GM10248 (cell line): Measurements from ENCODE around the gene PSTPIP1.

Experiments
- CTCF ChIA-PET: fragments of 300-600 bp; sonication (Branson Sonifier 250); formaldehyde crosslinking; extraction: SDS; loops from one replicate; lab custom pipeline; 2021; ENCODE audit warnings: antibody characterized with exemption; lab: Yijun Ruan, JAX
- POLR2A ChIA-PET: fragments of 350-650 bp; sonication (Branson Sonifier 250); formaldehyde crosslinking; extraction: SDS; loops from one replicate; lab custom pipeline; 2020; ENCODE audit warnings: antibody characterized with exemption; lab: Yijun Ruan, JAX
- DNase-seq: peaks from one replicate; pipeline ENCODE4 v3.0.0; 2012; ENCODE audit errors: extremely low spot score
- CTCF ChIP-seq: IDR thresholded peaks from 2 replicates; pipeline ENCODE4 v1.5.1; 2012; ENCODE audit warnings: mild to moderate bottlenecking, low read depth; ENCODE audit errors: extremely low read depth, missing control alignments, control extremely low read depth

The PSTPIP1 gene

GRCh38 chr15:76988867-76989780 lies 5.8 kb upstream of the PSTPIP1 start:
- CTCF ChIA-PET: interaction anchor here (0.7 to 3.0 kb wide), 8 partner anchors 9 to 86 kb away, joined by 3 to 13 read pairs (median 4); no protein-coding TSS in a partner anchor
- DNase-seq: no peak
- TF ChIP-seq CTCF: no peak
- POLR2A ChIA-PET: no interaction called here

GRCh38 chr15:76991048-76991447 lies 3.9 kb upstream of the PSTPIP1 start:
- TF ChIP-seq CTCF: no peak
- POLR2A ChIA-PET: no interaction called here
- DNase-seq: no peak
- CTCF ChIA-PET: interaction anchor here (0.9 kb wide), 1 partner anchor 32 kb away, joined by 3 read pairs; no protein-coding TSS in a partner anchor

GRCh38 chr15:76991741-76992645 lies 2.9 kb upstream of the PSTPIP1 start:
- no peak for TF ChIP-seq CTCF
- POLR2A ChIA-PET: no interaction called here
- no peak for DNase-seq
- CTCF ChIA-PET: interaction anchor here (0.9 to 2.6 kb wide), 2 partner anchors 31 to 33 kb away, joined by 3 to 12 read pairs; no protein-coding TSS in a partner anchor

- TF ChIP-seq CTCF: no peak
- POLR2A ChIA-PET: no interaction called here
- CTCF ChIA-PET: interaction anchor here (1.0 to 2.6 kb wide), 4 partner anchors 16 to 550 kb away, joined by 3 to 12 read pairs (median 4); no protein-coding TSS in a partner anchor
- no peak for DNase-seq
Observed at GRCh38 chr15:76993114-76993725, 1.7 kb upstream of the PSTPIP1 start.

GRCh38 chr15:76994001-76994400 lies 925 bp upstream of the PSTPIP1 start:
- CTCF ChIA-PET: interaction anchor here (1.0 to 2.6 kb wide), 4 partner anchors 16 to 550 kb away, joined by 3 to 12 read pairs (median 4); no protein-coding TSS in a partner anchor
- POLR2A ChIA-PET: no interaction called here
- no peak for DNase-seq
- TF ChIP-seq CTCF: no peak

- POLR2A ChIA-PET: no interaction called here
- no peak for TF ChIP-seq CTCF
- CTCF ChIA-PET: interaction anchor here (0.8 to 2.6 kb wide), 8 partner anchors 8 to 804 kb away, joined by 3 to 12 read pairs (median 4); no protein-coding TSS in a partner anchor
- DNase-seq: no peak
Observed at GRCh38 chr15:76994496-76994895, 430 bp upstream of the PSTPIP1 start.
